HK-2 (cell line): Measurements from ENCODE around the gene CAMTA2.
"Not testable (repeated sequence)": the region's sequence is repeated elsewhere in the genome, so short reads cannot be mapped to it uniquely, and the experiment has no call there.

Source experiments
- DNase-seq: peaks from one replicate; pipeline ENCODE4 v3.0.0-alpha.2; 2018; ENCODE audit not compliant: unreplicated experiment

The CAMTA2 gene

DNA sequence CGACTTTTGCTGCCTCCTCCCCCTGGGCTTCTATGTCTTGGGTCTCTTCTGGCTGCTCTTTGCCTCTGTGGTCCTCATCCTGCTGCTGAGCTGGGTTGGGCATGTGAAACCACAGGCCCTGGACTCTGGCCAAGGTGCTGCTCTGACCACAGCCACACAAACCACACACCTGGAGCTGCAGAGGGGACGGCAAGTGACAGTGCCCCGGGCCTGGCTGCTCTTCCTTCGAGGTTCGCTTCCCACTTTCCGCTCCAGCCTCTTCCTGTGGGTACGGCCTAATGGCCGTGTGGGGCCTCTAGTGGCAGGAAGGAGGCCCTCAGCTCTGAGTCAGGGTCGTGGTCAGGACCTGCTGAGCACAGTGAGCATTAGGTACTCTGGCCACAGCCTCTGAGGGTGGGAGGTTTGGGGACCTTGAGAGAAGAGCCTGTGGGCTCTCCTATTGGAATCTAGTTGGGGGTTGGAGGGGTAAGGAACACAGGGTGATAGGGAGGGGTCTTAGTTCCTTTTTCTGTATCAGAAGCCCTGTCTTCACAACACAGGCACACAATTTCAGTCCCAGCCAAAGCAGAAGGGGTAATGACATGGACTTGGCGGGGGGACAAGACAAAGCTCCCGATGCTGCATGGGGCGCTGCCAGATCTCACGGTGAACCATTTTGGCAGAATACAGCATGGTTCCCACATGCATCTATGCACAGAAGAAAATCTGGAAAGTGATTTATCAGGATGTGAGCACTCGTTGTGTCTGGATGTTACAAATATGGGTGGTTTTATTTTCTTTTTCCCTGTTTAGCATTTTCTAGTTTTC is 53.1 kb downstream of the CAMTA2 start:
- DNase-seq: peak; percentile 86

DNA sequence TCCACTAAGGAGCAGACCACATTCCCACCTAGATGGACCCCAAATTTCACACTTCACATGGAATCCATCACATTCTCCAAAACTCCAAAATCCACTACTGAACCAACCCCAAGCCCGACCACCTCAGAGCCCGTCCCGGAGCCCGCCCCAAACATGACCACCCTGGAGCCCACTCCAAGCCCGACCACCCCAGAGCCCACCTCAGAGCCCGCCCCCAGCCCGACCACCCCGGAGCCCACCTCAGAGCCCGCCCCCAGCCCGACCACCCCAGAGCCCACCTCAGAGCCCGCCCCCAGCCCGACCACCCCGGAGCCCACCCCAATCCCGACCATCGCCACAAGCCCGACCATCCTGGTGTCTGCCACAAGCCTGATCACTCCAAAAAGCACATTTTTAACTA is 53.8 kb downstream of the CAMTA2 start:
- no peak for DNase-seq

DNA sequence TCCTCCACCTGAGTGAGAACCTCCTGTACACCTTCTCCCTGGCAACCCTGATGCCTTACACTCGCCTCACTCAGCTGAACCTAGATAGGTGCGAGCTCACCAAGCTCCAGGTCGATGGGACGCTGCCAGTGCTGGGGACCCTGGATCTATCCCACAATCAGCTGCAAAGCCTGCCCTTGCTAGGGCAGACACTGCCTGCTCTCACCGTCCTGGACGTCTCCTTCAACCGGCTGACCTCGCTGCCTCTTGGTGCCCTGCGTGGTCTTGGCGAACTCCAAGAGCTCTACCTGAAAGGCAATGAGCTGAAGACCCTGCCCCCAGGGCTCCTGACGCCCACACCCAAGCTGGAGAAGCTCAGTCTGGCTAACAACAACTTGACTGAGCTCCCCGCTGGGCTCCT is 54.7 kb downstream of the CAMTA2 start:
- no peak for DNase-seq

DNA sequence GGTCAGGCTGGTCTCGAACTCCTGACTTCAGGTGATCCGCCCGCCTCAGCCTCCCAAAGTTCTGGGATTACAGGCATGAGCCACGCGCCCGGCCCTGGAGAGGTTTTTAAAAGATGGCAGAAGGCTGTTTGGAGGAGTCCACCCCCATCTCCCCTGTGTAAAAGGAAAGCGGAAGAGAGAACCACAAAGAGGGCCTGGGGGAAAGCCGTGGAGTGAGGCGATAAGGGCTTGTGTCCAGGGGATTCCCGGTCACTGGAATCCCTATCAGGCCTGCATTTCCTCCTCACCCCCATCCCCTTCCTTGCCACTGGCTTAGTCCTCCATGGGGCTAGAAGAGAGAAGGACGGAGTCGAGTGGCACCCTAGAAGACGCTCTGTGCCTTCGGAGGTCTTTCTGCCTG is 55.5 kb downstream of the CAMTA2 start, which contains the start of gene GP1BA:
Gene GP1BA, plus strand, starts transcription at position 315 of the 400 bp plus-strand sequence. CDS start 328 bp downstream, outside the sequence.
- DNase-seq: no peak

DNA sequence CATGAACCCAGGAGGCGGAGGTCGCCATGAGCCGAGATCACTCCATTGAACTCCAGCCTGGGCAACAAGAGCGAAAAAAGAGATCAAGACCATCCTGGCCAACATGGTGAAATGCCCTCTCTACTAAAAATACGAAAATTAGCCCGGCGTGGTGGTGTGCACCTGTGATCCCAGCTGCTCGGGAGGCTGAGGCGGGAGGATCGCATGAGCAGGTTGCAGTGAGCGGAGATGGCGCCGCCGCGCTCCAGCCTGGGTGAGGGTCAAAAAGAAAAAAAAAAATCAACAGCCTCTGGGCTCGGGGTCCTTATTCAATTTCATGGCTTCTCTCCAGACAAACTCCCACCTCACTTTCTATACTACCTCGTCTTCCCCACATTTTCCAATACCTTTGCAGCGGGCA is 58.6 kb downstream of the CAMTA2 start:
- DNase-seq: no peak

DNA sequence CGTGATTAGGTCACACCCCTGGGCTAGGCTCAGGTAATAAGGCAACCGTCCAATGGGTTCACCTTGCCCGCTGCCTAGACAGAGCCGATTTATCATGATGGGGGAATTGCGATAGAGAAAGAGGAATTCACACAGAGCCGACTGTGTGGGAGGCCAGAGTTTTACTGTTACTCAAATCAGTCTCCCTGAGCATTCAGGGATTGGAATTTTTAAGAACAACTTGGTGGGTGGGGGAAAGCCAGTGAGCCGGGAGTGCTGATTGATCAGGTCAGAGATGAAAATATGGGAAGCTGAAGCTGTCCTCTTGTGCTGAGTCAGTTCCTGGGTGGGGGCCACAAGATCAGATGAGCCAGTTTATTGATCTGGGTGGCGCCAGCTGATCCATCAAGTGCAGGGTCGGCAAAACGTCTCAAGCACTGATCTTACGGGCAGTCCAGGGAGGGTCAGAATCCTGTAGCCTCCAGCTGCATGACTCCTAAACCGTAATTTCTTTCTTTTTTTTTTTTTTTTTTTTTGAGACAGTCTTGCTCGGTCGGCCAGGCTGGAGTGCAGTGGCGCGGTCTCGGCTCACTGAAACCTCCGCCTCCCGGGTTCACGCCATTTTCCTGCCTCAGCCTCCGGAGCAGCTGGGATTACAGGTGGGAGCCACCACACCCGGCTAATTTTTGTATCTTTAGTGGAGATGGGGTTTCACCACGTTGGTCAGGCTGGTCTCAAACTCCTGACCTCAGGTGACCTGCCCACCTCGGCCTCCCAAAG is 60.7 kb downstream of the CAMTA2 start:
- DNase-seq: not testable (repeated sequence)

DNA sequence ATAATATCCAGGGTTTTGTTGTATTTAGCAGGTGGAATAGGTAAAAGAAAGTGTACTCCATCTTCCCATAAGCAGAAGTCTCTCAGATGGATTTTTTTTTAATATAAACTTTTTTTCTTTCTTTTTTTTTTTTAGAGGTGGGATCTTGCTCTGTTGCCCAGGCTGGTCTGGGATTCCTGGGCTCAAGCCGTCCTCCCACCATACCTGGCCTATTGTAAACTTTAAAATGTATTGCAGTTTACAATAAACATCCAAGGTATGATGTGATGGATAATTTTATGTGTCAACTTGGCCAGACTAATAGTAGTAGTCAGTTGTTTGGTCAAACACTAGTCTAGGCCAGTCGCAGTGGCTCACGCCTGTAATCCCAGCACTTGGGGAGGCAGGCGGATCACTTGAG is 66.2 kb downstream of the CAMTA2 start:
- no peak for DNase-seq

DNA sequence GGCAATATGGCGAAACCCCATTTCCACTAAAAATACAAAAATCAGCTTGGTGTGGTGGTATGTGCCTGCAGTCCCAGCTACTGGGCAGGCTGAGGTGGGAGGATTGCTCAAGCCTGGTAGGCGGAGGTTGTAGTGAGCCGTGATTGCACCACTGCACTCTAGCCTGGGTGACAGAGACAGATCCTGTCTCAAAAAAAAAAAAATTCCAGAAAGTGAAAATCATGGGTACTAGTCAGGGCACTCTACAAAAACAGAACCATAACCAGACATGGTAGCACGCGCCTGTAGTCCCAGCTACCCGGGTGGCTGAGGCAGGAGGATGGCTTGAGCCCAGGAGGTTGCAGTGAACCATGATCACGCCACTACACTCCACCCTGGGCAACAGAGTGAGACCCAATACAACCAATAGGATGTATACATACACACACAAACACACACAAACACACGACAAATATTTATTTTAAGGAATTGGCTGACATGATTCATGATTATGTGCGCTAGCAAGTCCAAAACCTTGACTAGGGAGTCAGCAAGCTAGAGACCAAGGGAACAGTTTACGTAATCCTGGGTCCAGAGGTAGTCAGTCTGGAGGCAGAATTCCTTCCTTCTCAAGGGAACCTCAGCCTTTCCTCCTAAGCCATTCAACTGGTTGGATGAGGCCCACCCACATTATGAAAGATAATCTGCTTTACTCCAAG is 67.0 kb downstream of the CAMTA2 start:
- DNase-seq: no peak

DNA sequence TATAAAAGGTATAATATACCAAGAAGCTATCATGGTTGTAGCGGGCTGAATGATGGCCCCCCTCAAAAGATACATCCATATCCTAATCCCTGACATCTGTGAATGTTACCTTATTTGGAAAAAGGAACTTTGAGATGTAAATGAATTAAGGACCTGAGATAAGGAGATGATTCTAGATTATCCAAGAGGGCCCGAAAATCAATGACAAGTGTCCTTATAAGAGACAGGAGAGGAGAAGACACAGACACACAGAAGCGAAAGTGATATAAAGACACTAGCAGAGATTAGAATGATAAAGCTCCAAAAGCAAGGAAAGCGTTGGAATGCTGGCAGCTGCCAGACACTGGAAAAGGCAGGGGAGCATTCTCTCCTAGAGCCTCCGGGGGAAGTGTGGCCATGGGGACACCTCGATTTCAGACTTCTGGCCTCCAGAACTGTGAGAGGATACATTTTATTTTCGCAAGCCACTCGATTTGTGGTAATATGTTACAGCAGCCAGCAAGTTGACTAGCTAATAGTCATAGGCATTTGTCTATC is 67.9 kb downstream of the CAMTA2 start:
- no peak for DNase-seq
